ENCODE measurements around the gene SKIC2. TPM values are rescaled to one million over a fixed set of nuclear protein-coding genes. Genes with fewer than 3 reads are reported as not detected.
"Not testable (repeated sequence)": the region's sequence is repeated elsewhere in the genome, so short reads cannot be mapped to it uniquely, and the experiment has no call there.

Gene SKIC2
- total and polyA plus RNA-seq, 2 of the 8 experiments (the other 6 are each of a cell fraction or from before 2014, with no cell fraction given) = 42.1 to 59.7 TPM

GRCh38 chr6:31996385-31996784 is 37.4 kb downstream of the SKIC2 start:
- H3K4me3 ChIP-seq (ENCODE audit: extremely low read depth in 1 of 4, insufficient read depth in 2 of 4, low read depth in 3 of 4, low read length in 4 of 4); H2BK15ac ChIP-seq (ENCODE audit: low read length); H3K23me2 ChIP-seq (ENCODE audit: low read depth, low read length); H3K27ac ChIP-seq (ENCODE audit: low read depth, low read length); H3K4ac ChIP-seq (replicated peaks; ENCODE audit: insufficient read length, low read depth, low read length); H3K23ac ChIP-seq (ENCODE audit: insufficient read length); H3K9me3 ChIP-seq (ENCODE audit: insufficient read depth in 2 of 2, low read depth in 1 of 2, low read length in 1 of 2); H3K14ac ChIP-seq (ENCODE audit: insufficient read length); H3K4me1 ChIP-seq (replicated peaks in 1 of 4; ENCODE audit: control insufficient read depth in 3 of 4, insufficient read depth in 4 of 4, low read length in 3 of 4); H4K8ac ChIP-seq (ENCODE audit: extremely low read depth, insufficient read depth, low read length); H4K20me1 ChIP-seq (replicated peaks in 1 of 2; ENCODE audit: control insufficient read depth in 1 of 2, insufficient read depth in 2 of 2, low read length in 2 of 2); H2AK5ac ChIP-seq (ENCODE audit: low read depth, low read length); POLR2A ChIA-PET (ENCODE audit: partially characterized antibody); H3K18ac ChIP-seq (ENCODE audit: extremely low read depth, low read length); H4K91ac ChIP-seq (replicated peaks; ENCODE audit: insufficient read length, low read length); H2BK12ac ChIP-seq (ENCODE audit: low read depth, low read length); H4K5ac ChIP-seq (ENCODE audit: insufficient read length, low read depth, low read length); H3K4me2 ChIP-seq (ENCODE audit: insufficient read depth in 1 of 2, low read depth in 2 of 2, low read length in 2 of 2); H3K79me1 ChIP-seq (ENCODE audit: low read depth, low read length); DNase-seq (ENCODE audit: low read depth in 1 of 2, low spot score in 2 of 2); H3K79me2 ChIP-seq (ENCODE audit: control insufficient read depth in 1 of 2, insufficient read depth in 2 of 2, low read length in 2 of 2); H3K36me3 ChIP-seq (ENCODE audit: control insufficient read depth in 2 of 4, insufficient read depth in 4 of 4, low read length in 3 of 4); H3K56ac ChIP-seq (replicated peaks; ENCODE audit: insufficient read length, low read depth, low read length); H2BK20ac ChIP-seq (ENCODE audit: low read length); H2BK120ac ChIP-seq (replicated peaks; ENCODE audit: low read depth, low read length); H2AFZ ChIP-seq (ENCODE audit: low read length); CTCF ChIA-PET (ENCODE audit: partially characterized antibody); H2BK5ac ChIP-seq (ENCODE audit: low read depth, low read length); H3K9ac ChIP-seq (replicated peaks in 1 of 4; ENCODE audit: extremely low read depth in 1 of 4, low read depth in 3 of 4, low read length in 3 of 4); FAIRE-seq; H3K27me3 ChIP-seq (replicated peaks in 1 of 4; ENCODE audit: control insufficient read depth in 3 of 4, extremely low read depth in 1 of 4, insufficient read depth in 3 of 4, low read length in 3 of 4): not testable (repeated sequence)
- 89% methylated on average over 3 of the region's 6 CpGs; no CpG with 5 or more reads in 1 of the 2 experiments for WGBS, 2 experiments (ENCODE audit: extremely low coverage in 1 of 2, insufficient coverage in 1 of 2, insufficient read length in 1 of 2, insufficient replicate concordance in 2 of 2, low coverage in 1 of 2, low lambda C conversion rate in 2 of 2, missing lambda C conversion rate in 1 of 2)

GRCh38 chr6:32002546-32003268 is 43.7 kb downstream of the SKIC2 start:
- H4K91ac ChIP-seq (replicated peaks; ENCODE audit: insufficient read length, low read length); H4K20me1 ChIP-seq (replicated peaks in 1 of 2; ENCODE audit: control insufficient read depth in 1 of 2, insufficient read depth in 2 of 2, low read length in 2 of 2); H2BK15ac ChIP-seq (ENCODE audit: low read length); H3K79me2 ChIP-seq (ENCODE audit: control insufficient read depth in 1 of 2, insufficient read depth in 2 of 2, low read length in 2 of 2); H2BK20ac ChIP-seq (ENCODE audit: low read length); H3K23ac ChIP-seq (ENCODE audit: insufficient read length); H3K56ac ChIP-seq (replicated peaks; ENCODE audit: insufficient read length, low read depth, low read length); H4K5ac ChIP-seq (ENCODE audit: insufficient read length, low read depth, low read length); H4K8ac ChIP-seq (ENCODE audit: extremely low read depth, insufficient read depth, low read length); H3K79me1 ChIP-seq (ENCODE audit: low read depth, low read length); H3K9ac ChIP-seq (replicated peaks in 1 of 4; ENCODE audit: extremely low read depth in 1 of 4, low read depth in 3 of 4, low read length in 3 of 4); H3K36me3 ChIP-seq (ENCODE audit: control insufficient read depth in 2 of 4, insufficient read depth in 4 of 4, low read length in 3 of 4); FAIRE-seq; POLR2A ChIA-PET (ENCODE audit: partially characterized antibody); H2BK120ac ChIP-seq (replicated peaks; ENCODE audit: low read depth, low read length); CTCF ChIA-PET (ENCODE audit: partially characterized antibody); H3K4me1 ChIP-seq (replicated peaks in 1 of 4; ENCODE audit: control insufficient read depth in 3 of 4, insufficient read depth in 4 of 4, low read length in 3 of 4); H2AK5ac ChIP-seq (ENCODE audit: low read depth, low read length); H3K27ac ChIP-seq (ENCODE audit: low read depth, low read length); H2BK12ac ChIP-seq (ENCODE audit: low read depth, low read length); H3K23me2 ChIP-seq (ENCODE audit: low read depth, low read length); H3K4me2 ChIP-seq (ENCODE audit: insufficient read depth in 1 of 2, low read depth in 2 of 2, low read length in 2 of 2); H3K27me3 ChIP-seq (replicated peaks in 1 of 4; ENCODE audit: control insufficient read depth in 3 of 4, extremely low read depth in 1 of 4, insufficient read depth in 3 of 4, low read length in 3 of 4); H2BK5ac ChIP-seq (ENCODE audit: low read depth, low read length); H3K4me3 ChIP-seq (ENCODE audit: extremely low read depth in 1 of 4, insufficient read depth in 2 of 4, low read depth in 3 of 4, low read length in 4 of 4); H3K18ac ChIP-seq (ENCODE audit: extremely low read depth, low read length); H2AFZ ChIP-seq (ENCODE audit: low read length); H3K9me3 ChIP-seq (ENCODE audit: insufficient read depth in 2 of 2, low read depth in 1 of 2, low read length in 1 of 2); DNase-seq (ENCODE audit: low read depth in 1 of 2, low spot score in 2 of 2); H3K4ac ChIP-seq (replicated peaks; ENCODE audit: insufficient read length, low read depth, low read length); H3K14ac ChIP-seq (ENCODE audit: insufficient read length): not testable (repeated sequence)
- no CpG with 5 or more reads among the region's 15 CpGs for WGBS, 2 experiments (ENCODE audit: extremely low coverage in 1 of 2, insufficient coverage in 1 of 2, insufficient read length in 1 of 2, insufficient replicate concordance in 2 of 2, low coverage in 1 of 2, low lambda C conversion rate in 2 of 2, missing lambda C conversion rate in 1 of 2)
